ENCODE data around the gene CALR. TPM values are rescaled to one million over a fixed set of nuclear protein-coding genes. Genes with fewer than 3 reads are reported as not detected.

The CALR gene
- total RNA-seq, 1 donor from 2014 or later, result 2,193 TPM

- peak; percentile 74 for DNase-seq (ENCODE audit: low read depth)
- H3K4me1 Mint-ChIP-seq (ENCODE audit: low read depth, unreplicated experiment), result peaks cover 2% of the 10 kb centered on the region
These were observed 46.8 kb downstream of the CALR start for GRCh38 chr19:12985049-12985776.

DNA sequence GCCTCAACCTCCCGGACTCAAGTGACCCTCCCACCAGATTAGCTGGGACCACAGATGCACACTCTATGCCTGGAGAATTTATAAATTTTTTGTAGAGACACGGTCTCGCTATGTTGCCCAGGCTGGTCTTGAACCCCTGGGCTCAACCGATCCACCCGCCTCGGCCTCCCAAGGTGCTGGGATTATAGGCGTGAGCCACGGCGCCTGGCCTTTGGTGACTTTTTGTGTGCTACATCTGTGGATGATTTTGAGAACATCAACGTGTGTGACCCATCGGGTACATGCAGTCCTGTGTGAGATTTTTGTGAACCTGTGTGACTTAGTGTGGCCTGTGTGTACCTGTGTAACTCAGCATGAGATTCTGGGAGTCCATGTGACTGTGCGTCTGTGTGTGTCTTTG, 48.3 kb downstream of the CALR start:
- Mint-ChIP-seq H3K27me3 (ENCODE audit: low read depth, unreplicated experiment) (peaks cover 35% of the 10 kb centered on the region), H3K27ac (ENCODE audit: unreplicated experiment) (no peak overlapping the region)
- no peak for TF ChIP-seq EZH2 (IDR thresholded peaks at IDR 0.05; ENCODE audit: insufficient read depth, low read length)
- no peak for TF ChIP-seq CTCF (IDR thresholded peaks at IDR 0.05; ENCODE audit: insufficient read depth, low read depth, low read length)

More at GRCh38 chr19:12985049-12985776, 46.8 kb downstream of the CALR start:
- Mint-ChIP-seq H3K27me3 (ENCODE audit: low read depth, unreplicated experiment) (peaks cover 27% of the 10 kb centered on the region), H3K9me3 (ENCODE audit: unreplicated experiment) (no peaks in the 10 kb centered on the region), H3K36me3 (ENCODE audit: low read depth, unreplicated experiment) (peaks cover 2% of the 10 kb centered on the region), H3K27ac (ENCODE audit: unreplicated experiment) (no peak overlapping the region), H3K4me3 (ENCODE audit: unreplicated experiment) (no peak overlapping the region)
- TF ChIP-seq EZH2 (IDR thresholded peaks at IDR 0.05; ENCODE audit: insufficient read depth, low read length) (no peak), CTCF (IDR thresholded peaks at IDR 0.05; ENCODE audit: insufficient read depth, low read depth, low read length) (no peak)
- no peaks in the 10 kb centered on the region for H4K20me1 ChIP-seq (ENCODE audit: insufficient read depth, low read length)
- H3K9me3 ChIP-seq (ENCODE audit: insufficient read depth, low read depth, low read length), result no peaks in the 10 kb centered on the region
- no peak overlapping the region for H2AFZ ChIP-seq (ENCODE audit: low read depth, low read length)
- H3K4me2 ChIP-seq (ENCODE audit: low read length), result peak overlapping the region; percentile 38
- no peaks in the 10 kb centered on the region for H3K79me2 ChIP-seq (ENCODE audit: insufficient read depth, low read length)
- H3K9ac ChIP-seq (ENCODE audit: low read length), result peak overlapping the region; percentile 27
- FAIRE-seq, result peak; percentile 70
- H3K36me3 ChIP-seq (ENCODE audit: insufficient read depth, low read length), result no peaks in the 10 kb centered on the region
- H3K4me1 ChIP-seq (ENCODE audit: insufficient read depth, low read length), result peaks cover 18% of the 10 kb centered on the region
- H3K4me3 ChIP-seq (ENCODE audit: insufficient read depth, low read depth, low read length), result no peak overlapping the region
- no peak overlapping the region for H3K27ac ChIP-seq (ENCODE audit: low read depth, low read length)
- no peaks in the 10 kb centered on the region for H3K27me3 ChIP-seq (ENCODE audit: insufficient read depth, low read length)

DNA sequence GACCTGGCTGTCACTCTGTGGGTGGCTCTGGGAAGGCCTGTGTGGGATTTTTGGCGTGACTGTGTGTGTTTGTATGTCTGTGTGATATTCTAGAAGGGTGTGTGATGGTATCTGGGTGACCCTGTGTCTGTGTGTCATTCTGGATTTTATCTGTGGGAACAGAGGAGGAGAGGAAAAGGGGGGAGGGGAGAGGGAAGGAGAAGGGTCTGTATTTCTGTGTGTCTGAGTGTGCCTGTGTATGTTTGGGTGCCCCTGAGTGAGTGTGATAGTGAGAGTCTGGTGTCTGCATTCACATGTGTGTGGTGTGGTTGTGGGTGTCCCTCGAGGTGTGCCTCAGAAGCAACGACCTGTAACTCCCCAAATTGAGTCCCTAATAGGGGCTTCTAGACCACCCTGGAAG, 48.8 kb downstream of the CALR start:
- no peak overlapping the region for H3K4me2 ChIP-seq (ENCODE audit: low read length)
- Mint-ChIP-seq H3K9me3 (ENCODE audit: unreplicated experiment) (peaks cover under 1% of the 10 kb centered on the region), H3K4me3 (ENCODE audit: unreplicated experiment) (no peak overlapping the region), H3K27me3 (ENCODE audit: low read depth, unreplicated experiment) (peaks cover 37% of the 10 kb centered on the region), H3K27ac (ENCODE audit: unreplicated experiment) (no peak overlapping the region), H3K36me3 (ENCODE audit: low read depth, unreplicated experiment) (peaks cover 2% of the 10 kb centered on the region), H3K4me1 (ENCODE audit: low read depth, unreplicated experiment) (peaks cover 2% of the 10 kb centered on the region)
- H3K4me1 ChIP-seq (ENCODE audit: insufficient read depth, low read length), result peaks cover 18% of the 10 kb centered on the region
- H3K9me3 ChIP-seq (ENCODE audit: insufficient read depth, low read depth, low read length), result no peaks in the 10 kb centered on the region
- H3K27ac ChIP-seq (ENCODE audit: low read depth, low read length), result no peak overlapping the region
- TF ChIP-seq CTCF (IDR thresholded peaks at IDR 0.05; ENCODE audit: insufficient read depth, low read depth, low read length) (no peak), EZH2 (IDR thresholded peaks at IDR 0.05; ENCODE audit: insufficient read depth, low read length) (no peak)
- no peaks in the 10 kb centered on the region for H3K27me3 ChIP-seq (ENCODE audit: insufficient read depth, low read length)
- no peaks in the 10 kb centered on the region for H3K36me3 ChIP-seq (ENCODE audit: insufficient read depth, low read length)
- no peak overlapping the region for H3K9ac ChIP-seq (ENCODE audit: low read length)
- no peak overlapping the region for H3K4me3 ChIP-seq (ENCODE audit: insufficient read depth, low read depth, low read length)
- DNase-seq (ENCODE audit: low read depth), result no peak
- no peak overlapping the region for H2AFZ ChIP-seq (ENCODE audit: low read depth, low read length)
- FAIRE-seq, result no peak
- no peaks in the 10 kb centered on the region for H3K79me2 ChIP-seq (ENCODE audit: insufficient read depth, low read length)
- H4K20me1 ChIP-seq (ENCODE audit: insufficient read depth, low read length), result no peaks in the 10 kb centered on the region

More for the DNA sequence above, 48.3 kb downstream of the CALR start:
- peaks cover 2% of the 10 kb centered on the region for H3K4me1 Mint-ChIP-seq (ENCODE audit: low read depth, unreplicated experiment)
- FAIRE-seq (no peak), DNase-seq (ENCODE audit: low read depth) (no peak)
- no peak overlapping the region for H3K4me2 ChIP-seq (ENCODE audit: low read length)
- no peak overlapping the region for H3K27ac ChIP-seq (ENCODE audit: low read depth, low read length)
- H4K20me1 ChIP-seq (ENCODE audit: insufficient read depth, low read length), result no peaks in the 10 kb centered on the region
- no peaks in the 10 kb centered on the region for H3K9me3 Mint-ChIP-seq (ENCODE audit: unreplicated experiment)
- no peak overlapping the region for H3K4me3 Mint-ChIP-seq (ENCODE audit: unreplicated experiment)
- H3K27me3 ChIP-seq (ENCODE audit: insufficient read depth, low read length), result no peaks in the 10 kb centered on the region
- H2AFZ ChIP-seq (ENCODE audit: low read depth, low read length), result no peak overlapping the region
- no peaks in the 10 kb centered on the region for H3K9me3 ChIP-seq (ENCODE audit: insufficient read depth, low read depth, low read length)
- H3K36me3 ChIP-seq (ENCODE audit: insufficient read depth, low read length), result no peaks in the 10 kb centered on the region
- H3K36me3 Mint-ChIP-seq (ENCODE audit: low read depth, unreplicated experiment), result peaks cover 2% of the 10 kb centered on the region
- H3K4me3 ChIP-seq (ENCODE audit: insufficient read depth, low read depth, low read length), result no peak overlapping the region
- peaks cover 18% of the 10 kb centered on the region for H3K4me1 ChIP-seq (ENCODE audit: insufficient read depth, low read length)
- no peaks in the 10 kb centered on the region for H3K79me2 ChIP-seq (ENCODE audit: insufficient read depth, low read length)
- no peak overlapping the region for H3K9ac ChIP-seq (ENCODE audit: low read length)

Data from astrocyte (in vitro differentiated cells and primary cell).